ENCODE measurements around the gene TFF3.

Gene TFF3

DNA sequence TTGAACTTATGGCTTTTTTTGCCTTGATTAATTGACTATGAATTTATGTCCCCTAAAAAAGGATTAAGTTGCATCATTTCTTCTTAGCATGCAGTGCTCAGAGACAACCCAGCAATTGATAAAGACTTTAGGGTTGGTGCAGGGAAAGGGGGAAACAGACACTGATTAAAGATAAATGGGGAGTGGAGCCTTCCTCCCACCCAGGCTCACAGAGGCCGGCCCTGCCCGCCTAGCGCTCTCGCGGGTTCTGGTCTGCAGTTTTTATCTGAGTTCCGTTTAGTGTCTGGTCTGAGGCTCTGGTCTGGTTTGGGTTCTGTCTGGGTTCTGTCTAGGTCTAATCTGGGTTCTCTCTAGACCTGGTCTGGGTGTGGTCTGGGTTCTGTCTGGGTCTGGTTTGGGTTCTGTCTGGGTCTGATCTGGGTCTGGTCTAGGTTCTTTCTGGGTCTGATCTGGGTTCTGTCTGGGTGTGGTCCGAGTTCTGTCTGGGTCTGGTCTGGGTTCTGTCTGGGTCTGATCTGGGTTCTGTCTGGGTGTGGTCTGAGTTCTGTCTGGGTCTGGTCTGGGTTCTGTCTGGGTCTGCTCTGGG is 48.1 kb downstream of the TFF3 start:
- no peak for DNase-seq (ENCODE audit: low spot score)

GRCh38 chr21:42265231-42265812 is 49.9 kb downstream of the TFF3 start:
- DNase-seq (ENCODE audit: low spot score), result no peak

DNA sequence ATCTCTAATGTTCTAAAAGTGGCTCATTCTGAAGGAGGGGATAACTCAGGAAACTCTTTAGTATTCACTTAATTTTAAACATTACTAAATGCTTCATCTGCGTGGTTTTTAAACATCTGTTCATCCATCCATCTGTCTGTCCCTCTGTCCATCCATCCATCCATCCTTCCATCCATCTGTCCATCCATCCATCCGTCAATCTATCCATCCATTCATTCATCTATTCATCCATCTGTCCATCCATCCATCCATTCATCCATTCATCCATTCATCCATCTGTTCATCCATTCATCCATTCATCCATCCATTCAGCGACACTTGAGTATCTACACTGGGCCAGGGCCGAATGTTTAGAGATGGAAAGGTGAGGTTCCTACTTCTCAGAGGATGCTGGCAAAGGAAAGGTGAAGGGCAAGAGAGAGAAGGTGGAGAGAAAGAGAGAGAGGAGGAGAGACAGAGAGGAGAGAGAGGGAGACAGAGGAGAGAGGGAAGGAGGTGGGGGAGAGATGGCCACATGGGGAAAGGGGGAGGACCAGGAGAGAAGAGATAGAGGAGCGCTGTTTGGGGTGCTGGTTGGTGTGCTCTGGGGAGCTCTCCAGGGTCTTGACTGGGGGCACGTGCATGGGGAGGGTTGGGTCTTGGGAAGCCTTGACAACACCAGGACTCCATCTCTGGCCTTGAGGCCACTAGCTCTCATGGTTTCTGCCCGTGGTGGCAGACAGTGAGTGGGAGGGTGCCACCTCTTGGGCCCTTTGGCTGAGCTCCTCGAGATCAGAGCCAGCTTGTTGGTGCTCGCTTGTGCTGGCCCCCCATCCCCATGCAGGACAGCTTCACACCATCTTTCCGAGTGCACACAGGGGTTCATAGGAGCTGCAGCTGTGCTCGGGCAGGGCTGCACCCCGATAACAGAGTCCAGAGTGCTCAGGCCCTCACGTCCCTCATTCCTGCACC is 50.7 kb downstream of the TFF3 start:
- DNase-seq (ENCODE audit: low spot score), result no peak

DNA sequence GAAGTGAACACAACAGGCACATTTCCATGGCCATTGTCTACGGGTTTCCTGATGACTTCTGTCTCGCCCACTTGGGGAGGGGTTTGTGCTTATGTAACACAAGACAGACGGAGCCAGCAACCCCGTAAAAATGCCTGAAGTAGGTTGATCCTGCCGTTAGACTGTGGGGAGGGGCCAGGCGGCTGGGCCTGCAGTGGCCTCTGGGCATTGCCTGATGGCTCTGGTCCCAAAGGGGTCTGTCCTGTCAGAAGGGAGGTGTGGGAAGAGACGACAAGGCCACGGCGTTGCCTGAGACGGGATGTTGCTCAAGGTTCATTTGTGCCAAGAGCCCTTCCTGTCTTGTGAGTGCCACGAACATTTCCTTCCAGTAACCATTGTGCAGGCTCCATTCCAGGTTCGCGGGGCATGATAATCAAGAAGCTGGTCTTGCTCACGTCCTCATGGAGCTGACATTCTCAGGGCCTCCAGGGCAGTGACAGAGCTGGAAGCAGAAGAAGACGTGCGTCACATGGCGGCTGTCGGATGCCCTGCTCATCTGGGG is 51.5 kb downstream of the TFF3 start:
- no peak for DNase-seq (ENCODE audit: low spot score)

- no peak for DNase-seq (ENCODE audit: low spot score)
Observed at GRCh38 chr21:42262831-42263231, 52.4 kb downstream of the TFF3 start.

- no peak for DNase-seq (ENCODE audit: low spot score)
Observed at GRCh38 chr21:42261829-42262200, 53.4 kb downstream of the TFF3 start.
